IPS-NIHi11 (cell line): ENCODE measurements around the gene FGD1.

Source experiments
- DNase-seq: peaks from one replicate; pipeline ENCODE4 v3.0.0; 2012; ENCODE audit warnings: mixed read lengths, low spot score

The FGD1 gene

DNA sequence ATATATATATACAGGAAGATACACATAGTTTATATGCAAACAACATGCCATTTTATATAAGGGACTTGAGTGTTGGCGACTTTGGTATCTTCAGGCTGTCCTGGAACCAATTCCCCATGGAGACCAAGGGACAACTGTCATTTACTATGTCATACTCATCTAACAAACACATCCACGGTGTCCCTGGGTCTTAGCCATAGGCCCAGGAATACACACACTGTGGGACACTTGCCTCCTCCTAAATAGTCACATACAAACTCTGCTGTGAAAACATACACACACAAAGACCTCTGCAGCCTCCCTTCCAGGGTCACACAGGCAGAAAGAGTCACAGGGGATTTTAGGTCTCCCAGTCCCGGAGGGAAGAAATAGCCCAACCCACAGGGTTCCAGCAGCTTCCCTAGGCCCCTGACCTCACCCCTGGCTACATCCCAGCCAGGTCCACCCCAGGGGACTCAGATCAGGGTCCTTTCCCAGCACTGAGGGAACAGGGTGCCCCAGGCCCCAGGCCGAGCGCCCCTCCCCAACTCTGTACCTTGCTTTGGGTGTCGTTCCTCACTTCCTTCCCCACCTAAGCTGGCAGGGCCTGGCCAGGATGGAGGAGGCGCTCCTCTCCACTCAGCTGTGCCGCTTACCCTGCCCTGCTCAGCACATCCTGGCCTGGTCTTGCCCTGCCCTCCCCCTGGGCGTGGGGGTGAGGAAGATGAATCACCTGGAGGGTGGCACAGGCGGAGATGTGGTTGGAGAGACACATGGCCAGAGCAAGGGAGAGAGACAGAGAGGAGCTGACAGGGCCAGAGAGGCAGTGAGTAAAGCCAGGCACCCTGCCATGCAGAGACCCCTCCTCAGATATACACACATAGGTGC lies 21.8 kb downstream of the FGD1 start:
- DNase-seq, result no peak

DNA sequence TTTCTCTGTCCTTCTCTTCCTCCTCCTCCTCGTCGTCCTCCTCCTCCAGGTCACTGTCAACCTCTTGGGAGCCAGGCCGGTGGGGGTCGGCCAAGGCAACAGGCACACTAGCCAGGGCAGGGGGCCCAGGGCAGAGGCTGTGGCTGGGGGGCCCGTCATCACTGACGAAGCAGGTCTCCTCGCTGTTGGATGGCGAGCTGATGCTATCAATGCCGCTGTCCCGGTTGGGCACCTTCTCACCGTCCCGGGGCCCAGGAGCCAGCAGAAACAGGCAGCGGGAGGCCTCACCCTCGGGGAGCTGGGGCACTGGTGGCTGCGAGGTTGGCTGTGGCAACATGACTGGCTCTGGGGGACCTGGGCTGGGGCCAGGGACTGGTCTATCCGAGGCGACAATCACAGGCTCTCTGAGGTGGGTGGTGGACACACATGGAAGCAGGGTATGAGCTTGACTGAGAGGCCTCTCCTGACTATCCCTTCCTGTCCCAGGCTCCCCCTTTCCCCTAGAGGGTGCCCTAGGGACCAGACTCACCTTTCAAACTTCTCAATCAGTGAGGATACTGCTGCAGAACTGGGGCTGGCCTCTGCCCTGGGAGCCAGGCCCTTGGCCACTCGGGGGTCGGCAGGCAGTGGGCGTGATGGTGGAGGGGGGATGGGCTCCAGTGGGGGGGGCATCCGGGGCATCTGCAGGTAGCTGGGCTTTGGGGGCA lies 25.8 kb downstream of the FGD1 start:
- DNase-seq, result no peak

GRCh38 chrX:54452920-54453319 lies 43.1 kb downstream of the FGD1 start:
- peak; percentile 46 for DNase-seq

- DNase-seq, result no peak
These were observed 46.1 kb downstream of the FGD1 start for GRCh38 chrX:54449929-54450328.

DNA sequence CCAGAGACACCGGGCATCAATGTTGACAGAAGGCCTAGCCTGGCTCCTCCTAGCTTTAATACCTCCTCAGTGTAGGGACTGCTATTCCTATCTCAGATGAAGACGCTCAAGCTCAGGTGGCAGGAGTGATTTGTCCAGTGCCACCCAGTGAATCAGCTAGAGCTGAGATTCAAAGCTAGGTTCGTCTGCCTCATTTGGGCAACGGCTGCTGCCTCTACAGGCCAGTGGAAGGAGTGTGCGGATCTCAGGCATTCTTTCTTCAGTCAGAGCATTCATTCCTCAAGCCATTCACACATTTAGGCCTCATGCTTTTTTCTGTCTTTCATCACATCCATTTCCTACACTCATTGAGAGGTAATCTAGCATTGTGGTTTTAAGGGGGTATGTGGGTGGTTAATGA lies 48.6 kb downstream of the FGD1 start:
- peak; percentile 26 for DNase-seq

DNA sequence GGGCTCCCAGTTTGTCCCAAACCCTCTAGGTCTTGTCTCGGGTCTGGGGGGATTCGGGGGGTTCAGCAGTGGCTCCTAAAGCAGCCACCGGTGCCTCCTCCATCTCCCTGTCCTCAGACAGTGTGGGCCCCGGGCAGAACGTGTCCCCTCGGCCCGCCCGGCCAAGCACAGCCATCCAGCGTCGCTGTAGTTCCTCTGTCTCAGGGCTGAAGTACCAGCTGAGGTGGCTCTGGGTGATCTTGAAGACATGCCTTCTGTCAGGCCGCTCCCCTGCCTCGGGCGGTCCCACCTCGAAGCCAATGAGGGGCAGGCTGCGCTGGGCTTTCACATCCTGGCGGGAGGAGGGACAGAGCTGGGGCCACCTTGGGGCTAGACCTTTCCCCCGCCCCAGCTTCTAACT lies 50.0 kb downstream of the FGD1 start:
- DNase-seq, result peak; percentile 7

DNA sequence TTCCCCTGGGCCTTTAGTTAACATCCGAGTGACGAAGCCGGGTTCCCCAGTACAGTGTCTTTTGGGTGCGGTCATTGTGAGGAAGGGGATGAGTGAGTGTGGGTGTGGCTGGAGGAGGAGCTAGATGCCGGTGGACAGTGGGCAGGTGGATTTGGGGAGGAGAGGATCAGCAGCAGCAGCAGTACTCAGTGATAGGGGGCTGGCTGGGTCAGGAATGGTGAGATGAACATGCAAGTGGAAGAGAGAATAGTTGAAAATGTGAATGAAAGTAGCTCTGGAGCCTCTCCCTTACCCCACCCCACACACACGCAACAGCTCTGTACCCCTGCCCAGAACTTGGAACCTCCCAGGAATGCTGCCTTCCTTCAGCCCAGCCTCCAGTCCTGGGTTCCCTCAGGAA lies 51.3 kb downstream of the FGD1 start:
- no peak for DNase-seq

GRCh38 chrX:54442790-54443189 lies 53.2 kb downstream of the FGD1 start:
- no peak for DNase-seq

DNA sequence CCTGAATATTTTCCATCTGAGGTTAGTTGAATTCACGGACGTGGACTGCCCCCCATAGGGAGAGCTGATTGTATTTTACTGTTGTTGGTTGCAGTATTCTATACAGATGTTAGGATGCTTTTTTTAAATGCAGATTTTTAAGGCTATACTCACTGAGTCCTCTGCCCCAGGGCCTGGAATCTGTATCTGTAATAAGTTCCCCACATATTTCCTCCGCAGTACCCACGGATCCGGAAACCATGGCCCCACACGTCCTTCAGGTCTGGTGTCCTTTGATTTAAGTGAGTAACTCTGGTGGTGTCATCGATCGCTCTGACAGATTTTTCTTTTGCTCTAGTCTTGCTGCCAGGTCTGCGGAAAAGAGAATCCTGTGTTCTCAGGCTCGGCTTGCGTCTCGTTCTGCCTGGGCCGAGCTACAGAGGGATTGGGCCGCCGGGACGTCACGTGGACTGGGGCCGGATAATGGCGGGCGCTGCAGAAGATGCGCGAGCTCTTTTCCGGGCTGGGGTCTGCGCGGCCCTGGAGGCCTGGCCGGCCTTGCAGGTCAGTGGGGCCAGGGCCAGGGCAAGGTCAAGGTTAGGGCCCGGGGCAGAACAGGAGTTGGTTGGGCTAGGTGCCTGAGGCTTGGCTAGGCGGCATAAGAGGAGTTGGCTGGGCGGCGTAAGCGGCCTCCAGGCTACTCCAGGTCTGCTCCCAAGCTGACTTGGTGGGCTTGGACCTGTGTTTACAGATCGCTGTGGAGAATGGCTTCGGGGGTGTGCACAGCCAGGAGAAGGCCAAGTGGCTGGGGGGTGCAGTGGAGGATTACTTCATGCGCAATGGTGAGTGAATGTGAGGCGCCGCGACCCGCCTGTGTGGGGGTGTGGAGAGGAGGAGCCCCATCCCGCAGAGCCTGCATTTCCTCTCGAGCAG lies 55.8 kb downstream of the FGD1 start, which contains the start of gene TSR2:
TSS of gene TSR2 (plus strand) at position 445 of the 912 bp plus-strand sequence. CDS start at position 463, 18 bp downstream.
- peak; percentile 77 for DNase-seq

GRCh38 chrX:54435121-54435520 lies 60.9 kb downstream of the FGD1 start:
- DNase-seq, result no peak

DNA sequence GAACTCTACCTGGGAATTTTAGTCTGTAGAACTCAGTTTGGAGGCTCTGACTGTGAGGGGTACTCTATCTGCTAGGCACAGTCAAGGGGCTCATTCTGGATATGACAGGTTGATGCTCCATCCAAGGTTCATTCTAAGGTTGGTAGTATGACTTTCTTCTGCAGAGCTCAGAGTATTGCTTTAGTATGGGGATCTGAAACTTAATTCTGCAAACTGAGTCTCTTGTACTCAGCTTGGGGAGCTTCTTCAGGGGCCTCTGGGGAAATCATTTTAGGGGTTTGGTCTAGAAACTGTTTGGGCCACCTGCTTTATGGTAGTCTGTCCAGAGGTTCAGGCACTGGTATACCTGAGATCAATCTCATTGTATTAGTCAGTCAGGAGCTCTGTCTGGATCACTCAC lies 65.5 kb downstream of the FGD1 start:
- no peak for DNase-seq

DNA sequence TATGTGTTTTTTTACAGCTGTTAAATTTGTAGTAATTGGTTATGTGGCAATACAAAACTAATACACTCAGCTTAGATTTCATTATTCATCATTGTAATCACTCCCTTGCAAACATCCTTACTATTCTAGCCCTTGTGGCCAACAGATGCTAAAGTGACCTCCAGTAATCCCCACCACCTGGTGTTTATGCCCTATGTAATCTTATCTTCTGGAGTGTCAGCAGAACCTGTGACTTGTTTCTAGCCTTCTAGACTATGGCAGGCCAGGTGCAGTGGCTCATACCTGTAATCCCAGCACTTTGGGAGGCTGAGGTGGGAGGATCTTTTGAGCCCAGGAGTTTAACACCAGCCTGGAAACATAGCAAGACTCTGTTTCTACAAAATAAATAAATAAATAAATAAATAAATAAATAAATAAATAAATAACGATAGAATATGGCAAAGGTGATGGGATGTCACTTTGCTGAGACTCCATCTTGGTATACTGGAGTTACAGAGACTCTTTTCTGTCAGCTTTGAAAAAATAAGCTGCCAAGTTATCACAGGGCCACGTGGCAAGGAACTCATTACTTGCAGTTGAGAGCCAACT lies 68.1 kb downstream of the FGD1 start:
- no peak for DNase-seq

DNA sequence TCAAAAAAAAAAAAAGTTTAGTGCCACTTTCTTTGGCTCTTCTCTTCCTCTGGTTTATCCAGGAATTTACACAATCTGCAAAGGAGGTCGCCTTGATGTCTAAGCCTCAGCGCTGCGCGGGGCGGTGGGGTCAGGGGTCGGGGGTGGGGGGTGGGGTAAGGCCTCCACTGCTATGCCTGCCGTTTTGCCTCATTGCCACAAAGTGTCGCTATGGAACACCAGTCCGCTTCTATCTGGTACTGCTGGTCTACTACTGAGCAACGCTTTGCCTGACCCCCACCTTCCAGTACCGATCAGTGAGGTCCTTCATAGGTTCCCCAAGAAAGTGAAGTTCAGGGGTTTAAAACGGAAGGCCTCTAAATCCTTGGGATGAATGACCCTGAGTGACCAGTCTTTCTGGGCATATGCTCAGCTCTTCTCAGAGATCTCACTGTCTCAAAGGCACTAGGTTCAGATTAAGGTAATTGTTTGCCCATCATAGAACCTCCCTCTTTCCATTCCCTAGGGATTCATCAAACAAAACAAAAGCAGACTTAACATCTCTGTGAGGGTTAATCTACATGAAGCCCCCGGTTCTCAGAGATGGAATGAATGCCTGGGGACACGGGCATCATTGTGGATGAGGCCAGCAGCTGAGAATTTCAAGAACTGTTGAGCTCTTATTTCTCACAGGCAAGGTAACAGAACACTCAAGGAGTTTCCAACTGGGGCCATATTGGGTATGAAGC lies 72.7 kb downstream of the FGD1 start:
- DNase-seq, result peak; percentile 67

DNA sequence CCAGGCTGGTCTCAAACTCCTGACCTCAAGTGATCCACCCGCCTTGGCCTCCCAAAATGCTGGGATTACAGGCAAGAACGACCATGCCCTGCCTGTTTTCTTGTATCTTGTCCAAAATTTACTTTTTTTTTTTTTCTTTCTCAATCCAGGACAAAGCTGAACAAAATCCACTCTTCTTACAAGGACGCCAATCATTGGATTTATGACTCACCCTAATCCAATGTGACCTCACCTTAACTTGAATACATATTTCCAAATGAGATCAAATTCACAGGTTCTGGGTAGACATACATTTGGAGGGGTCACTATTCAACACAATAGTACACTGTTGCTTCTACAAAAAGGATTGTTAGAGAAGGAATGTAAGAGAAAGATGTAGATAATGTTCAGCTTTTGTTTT lies 73.9 kb downstream of the FGD1 start:
- DNase-seq, result no peak

DNA sequence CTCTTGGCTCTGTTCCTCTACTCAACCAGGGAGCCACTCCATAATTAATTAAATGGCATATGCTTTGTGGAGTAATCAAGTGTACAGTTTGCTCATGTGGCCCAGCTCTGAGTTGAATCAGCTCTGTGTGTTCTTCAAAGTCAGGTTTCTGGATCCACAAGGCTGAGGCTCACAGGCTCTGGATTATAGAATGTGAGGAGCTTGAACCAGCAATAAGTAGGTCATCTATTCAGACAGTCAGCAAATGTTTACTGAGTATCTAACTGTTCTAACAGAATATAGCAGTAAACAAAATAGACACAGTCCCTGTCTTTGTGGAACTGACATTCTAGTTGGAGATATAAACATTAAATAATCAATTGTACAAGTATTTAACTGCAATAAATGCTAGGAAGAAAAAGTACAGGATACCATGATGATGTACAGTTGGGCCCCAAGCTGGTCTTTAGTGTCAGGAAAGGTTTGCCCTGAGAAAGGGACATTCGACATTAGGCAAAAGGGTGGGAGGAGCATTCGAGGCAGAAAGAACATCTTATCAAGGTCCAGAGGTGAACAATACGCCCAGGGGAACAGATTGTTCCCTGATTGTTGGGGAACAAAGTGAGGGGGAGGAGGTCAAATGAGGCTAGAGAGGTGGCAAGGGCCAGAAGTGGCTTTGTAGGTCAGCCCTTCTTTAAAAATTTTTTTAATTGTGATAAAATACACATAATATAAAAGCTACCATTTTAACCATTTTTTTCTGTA lies 76.3 kb downstream of the FGD1 start:
- DNase-seq, result no peak

GRCh38 chrX:54416965-54417364 lies 79.1 kb downstream of the FGD1 start:
- no peak for DNase-seq

GRCh38 chrX:54415534-54416350 lies 80.3 kb downstream of the FGD1 start:
- peak; percentile 16 for DNase-seq

GRCh38 chrX:54413753-54414152 lies 82.3 kb downstream of the FGD1 start:
- no peak for DNase-seq

DNA sequence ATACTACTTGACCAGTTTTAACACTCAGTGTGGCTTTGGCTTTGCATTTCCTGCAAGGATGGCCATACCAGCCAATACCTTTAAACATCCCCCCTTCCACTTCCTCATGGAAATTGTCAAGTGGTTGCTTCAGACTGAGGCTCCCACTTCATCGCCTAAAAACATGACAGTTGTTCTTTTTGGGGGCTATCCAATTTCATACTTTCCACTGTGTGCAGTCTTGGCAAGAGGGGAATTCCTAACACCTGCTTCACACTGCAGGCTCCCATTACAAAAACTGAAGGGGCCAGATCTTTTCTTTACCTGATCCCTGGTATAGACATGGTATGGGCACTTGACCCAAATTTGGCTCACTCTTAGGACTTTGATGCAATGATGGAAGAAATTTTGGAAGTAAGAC lies 84.3 kb downstream of the FGD1 start:
- DNase-seq, result no peak

GRCh38 chrX:54407266-54407665 lies 88.8 kb downstream of the FGD1 start:
- DNase-seq, result no peak
